GM12878 (cell line): ENCODE results near the gene AKAP9. TPM values are rescaled to one million over a fixed set of nuclear protein-coding genes. Genes with fewer than 3 reads are reported as not detected.

Experiments used
- ATF7 ChIP-seq: fragments of 450-650 bp; IDR thresholded peaks from 2 replicates; pipeline ENCODE4 v1.6.1; 2016; ENCODE audit warnings: low read depth, mild to moderate bottlenecking
- BCL11A ChIP-seq: IDR thresholded peaks from 2 replicates; pipeline ENCODE4 v1.6.1; 2011; ENCODE audit warnings: low read depth, low read length
- BMI1 ChIP-seq: fragments of 450-650 bp; IDR thresholded peaks from 2 replicates; pipeline ENCODE4 v1.6.1; 2016; ENCODE audit warnings: mild to moderate bottlenecking, moderate library complexity, borderline replicate concordance
- CEBPB ChIP-seq, 2 experiments: fragments of 150-350 bp in 1 of 2; IDR thresholded peaks; 2 replicates each; pipeline ENCODE4 v1.6.1; 2012 to 2014; ENCODE audit warnings: low read depth in 2 of 2, low read length in 2 of 2, borderline replicate concordance in 1 of 2, inconsistent platforms in 1 of 2
- CHD4 ChIP-seq: fragments of 200-600 bp; sonication (generic); IDR thresholded peaks from 2 replicates; pipeline ENCODE4 v1.6.1; 2016; ENCODE audit warnings: mild to moderate bottlenecking
- FOXK2 ChIP-seq: fragments of 450-650 bp; IDR thresholded peaks from 2 replicates; pipeline ENCODE4 v1.6.1; 2017; ENCODE audit warnings: mild to moderate bottlenecking, moderate library complexity
- IKZF2 ChIP-seq, 2 experiments: fragments of 450-650 bp; IDR thresholded peaks; 2 replicates each; pipeline ENCODE4 v1.6.1; 2017; ENCODE audit warnings: mild to moderate bottlenecking in 2 of 2, moderate library complexity in 2 of 2
- JUND ChIP-seq: IDR thresholded peaks from 2 replicates; pipeline ENCODE4 v1.6.1; 2012; ENCODE audit warnings: low read depth, mild to moderate bottlenecking, low read length, improper control_type of control experiment, moderate library complexity
- MEF2A ChIP-seq: IDR thresholded peaks from 2 replicates; pipeline ENCODE4 v1.6.1; 2011; ENCODE audit warnings: low read depth, mild to moderate bottlenecking, low read length, moderate library complexity; ENCODE audit not compliant: insufficient read depth
- MTA2 ChIP-seq: fragments of 450-650 bp; IDR thresholded peaks from 2 replicates; pipeline ENCODE4 v1.6.1; 2016; ENCODE audit warnings: low read depth, mild to moderate bottlenecking, moderate library complexity
- NFYB ChIP-seq: IDR thresholded peaks from 2 replicates; pipeline ENCODE4 v1.6.1; 2011; ENCODE audit warnings: low read depth, mild to moderate bottlenecking, low read length, improper control_type of control experiment, moderate library complexity; ENCODE audit not compliant: insufficient read depth
- POLR2AphosphoS2 ChIP-seq: IDR thresholded peaks from 2 replicates; pipeline ENCODE4 v1.6.1; 2011; ENCODE audit warnings: low read depth, mild to moderate bottlenecking, low read length, improper control_type of control experiment, moderate library complexity
- RAD51 ChIP-seq: fragments of 450-650 bp; IDR thresholded peaks from 2 replicates; pipeline ENCODE4 v1.6.1; 2016; ENCODE audit warnings: moderate library complexity, mild to moderate bottlenecking, inconsistent platforms
- RFX5 ChIP-seq: IDR thresholded peaks from 2 replicates; pipeline ENCODE4 v1.6.1; 2011; ENCODE audit warnings: low read depth, low read length, improper control_type of control experiment
- STAT1 ChIP-seq: fragments of 450-650 bp; conservative IDR thresholded peaks from 2 replicates; pipeline ENCODE4 v1.6.1; 2014; ENCODE audit warnings: antibody characterized with exemption, mild to moderate bottlenecking
- ZNF592 ChIP-seq: fragments of 450-650 bp; IDR thresholded peaks from 2 replicates; pipeline ENCODE4 v1.6.1; 2017; ENCODE audit warnings: mild to moderate bottlenecking, moderate library complexity
- ZZZ3 ChIP-seq: IDR thresholded peaks from 2 replicates; pipeline ENCODE4 v1.6.1; 2011; ENCODE audit warnings: low read depth; ENCODE audit not compliant: control insufficient read depth, insufficient read length
- polyA plus RNA-seq, 11 experiments: library from polyadenylated mRNA; depleted of rRNA in 4 of 11; unstranded in 6 of 11; stranded (reverse) in 5 of 11; fragments of >200 nt; fragmentation: Nextera tagmentation in 4 of 11; fragmentation: Illumina TruSeq in 1 of 11; extraction: Ambion mirVana in 4 of 11; extraction: Trizol in 1 of 11; gene quantifications; 1 replicate in 1 of 11; 2 replicates in 10 of 11; pipeline versions ENCODE4 v1.2.1 to v1.2.3, GENCODE V29; 2011 to 2016; ENCODE audit warnings: inconsistent platforms in 2 of 11, missing spikeins in 2 of 11, low read depth in 1 of 11
- total RNA-seq, 4 experiments: library from RNA; depleted of rRNA in 3 of 4; stranded (reverse); fragments of >200 nt in 3 of 4; fragmentation: Illumina TruSeq in 1 of 4; extraction: Trizol in 1 of 4; gene quantifications; 2 replicates each; pipeline versions ENCODE4 v1.2.1 to v1.2.3, GENCODE V29; 2013 to 2021

AKAP9 gene
- total and polyA plus RNA-seq, 10 of the 15 experiments (the other 5 are each of a cell fraction or from before 2014, with no cell fraction given): 21.1 to 62.8 (median 31.6) TPM

GRCh38 chr7:92131093-92131492 is 190.4 kb downstream of the AKAP9 start (continued):
- TF ChIP-seq ATF7 (peak; percentile 32; the same call in 1 of the 2 replicates), RAD51 (peak; percentile 45; the same call in 1 of the 2 replicates), RFX5 (no peak), POLR2AphosphoS2 (no peak), BCL11A (peak; percentile 53; the same call in 1 of the 2 replicates), MTA2 (peak; percentile 96), CEBPB (IDR thresholded peaks at IDR 0.05; ENCODE audit: borderline replicate concordance in 1 of 2, low read depth in 2 of 2, low read length in 2 of 2) (no peak), STAT1 (no peak), BMI1 (no peak), ZZZ3 (no peak), MEF2A (no peak), IKZF2 (IDR thresholded peaks at IDR 0.05) (peak in 1 of 2 experiments; percentile 23; a peak in 1 of 4 replicates), CHD4 (no peak), JUND (no peak), ZNF592 (no peak), FOXK2 (no peak), NFYB (no peak)
